GM10266 (cell line): Measurements from ENCODE around the gene HSPG2.
"Not testable (repeated sequence)": the region's sequence is repeated elsewhere in the genome, so short reads cannot be mapped to it uniquely, and the experiment has no call there.

Experiments
- DNase-seq: peaks from one replicate; pipeline ENCODE4 v3.0.0; 2012; ENCODE audit errors: extremely low spot score
- TF ChIP-seq, protein P1 (sequence below): IDR thresholded peaks from 2 replicates; pipeline ENCODE4 v1.5.1; 2012; ENCODE audit warnings: mild to moderate bottlenecking, low read depth; ENCODE audit not compliant: control insufficient read depth, insufficient read depth; ENCODE audit errors: missing control alignments

The HSPG2 gene

DNA sequence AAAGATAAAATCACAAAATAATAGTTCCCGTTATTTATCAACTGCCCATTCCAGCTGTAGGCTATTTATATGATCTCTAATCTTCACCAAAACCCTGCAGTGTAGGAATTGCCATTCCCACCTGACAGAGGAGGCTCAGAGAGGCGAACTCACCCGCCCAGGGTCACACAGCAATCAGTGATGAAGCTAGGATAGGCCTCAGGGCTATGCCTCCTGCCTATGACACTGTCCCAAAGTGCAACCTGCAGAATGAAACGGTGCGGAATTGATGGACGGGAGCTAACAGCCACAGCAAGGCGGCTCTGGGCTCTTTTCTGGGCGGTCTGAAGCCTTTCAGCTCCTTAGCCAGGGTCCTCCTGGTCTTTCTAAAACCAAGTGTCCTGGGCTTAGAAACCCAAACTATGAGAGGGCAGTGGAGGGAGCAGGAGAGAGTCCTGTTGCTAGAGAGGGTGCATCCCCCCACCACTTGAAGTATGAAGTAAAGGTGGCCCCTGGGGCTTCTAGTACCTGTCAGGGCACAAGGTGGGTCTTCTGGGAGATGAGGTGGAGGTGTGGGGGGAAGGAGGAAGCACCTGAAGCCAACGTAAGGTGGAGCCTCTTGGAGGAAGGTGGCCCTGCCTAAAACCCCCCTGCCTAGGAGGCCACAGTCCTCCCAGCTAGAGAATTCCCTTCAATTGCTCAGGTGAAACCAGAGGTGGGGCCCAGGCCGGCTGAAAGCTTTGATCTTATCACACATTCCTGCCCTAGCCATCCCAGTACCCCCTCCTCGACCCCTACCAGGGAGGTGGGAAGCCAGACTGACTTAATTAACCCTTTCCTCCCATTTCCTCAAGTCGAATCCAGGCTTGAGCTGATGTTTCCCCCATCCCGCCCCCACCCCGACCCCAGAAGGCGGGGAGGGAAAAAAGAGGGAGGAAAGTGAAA, 14.8 kb downstream of the HSPG2 start:
- TF ChIP-seq, protein P1, sequence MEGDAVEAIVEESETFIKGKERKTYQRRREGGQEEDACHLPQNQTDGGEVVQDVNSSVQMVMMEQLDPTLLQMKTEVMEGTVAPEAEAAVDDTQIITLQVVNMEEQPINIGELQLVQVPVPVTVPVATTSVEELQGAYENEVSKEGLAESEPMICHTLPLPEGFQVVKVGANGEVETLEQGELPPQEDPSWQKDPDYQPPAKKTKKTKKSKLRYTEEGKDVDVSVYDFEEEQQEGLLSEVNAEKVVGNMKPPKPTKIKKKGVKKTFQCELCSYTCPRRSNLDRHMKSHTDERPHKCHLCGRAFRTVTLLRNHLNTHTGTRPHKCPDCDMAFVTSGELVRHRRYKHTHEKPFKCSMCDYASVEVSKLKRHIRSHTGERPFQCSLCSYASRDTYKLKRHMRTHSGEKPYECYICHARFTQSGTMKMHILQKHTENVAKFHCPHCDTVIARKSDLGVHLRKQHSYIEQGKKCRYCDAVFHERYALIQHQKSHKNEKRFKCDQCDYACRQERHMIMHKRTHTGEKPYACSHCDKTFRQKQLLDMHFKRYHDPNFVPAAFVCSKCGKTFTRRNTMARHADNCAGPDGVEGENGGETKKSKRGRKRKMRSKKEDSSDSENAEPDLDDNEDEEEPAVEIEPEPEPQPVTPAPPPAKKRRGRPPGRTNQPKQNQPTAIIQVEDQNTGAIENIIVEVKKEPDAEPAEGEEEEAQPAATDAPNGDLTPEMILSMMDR: no peak
- DNase-seq: no peak

DNA sequence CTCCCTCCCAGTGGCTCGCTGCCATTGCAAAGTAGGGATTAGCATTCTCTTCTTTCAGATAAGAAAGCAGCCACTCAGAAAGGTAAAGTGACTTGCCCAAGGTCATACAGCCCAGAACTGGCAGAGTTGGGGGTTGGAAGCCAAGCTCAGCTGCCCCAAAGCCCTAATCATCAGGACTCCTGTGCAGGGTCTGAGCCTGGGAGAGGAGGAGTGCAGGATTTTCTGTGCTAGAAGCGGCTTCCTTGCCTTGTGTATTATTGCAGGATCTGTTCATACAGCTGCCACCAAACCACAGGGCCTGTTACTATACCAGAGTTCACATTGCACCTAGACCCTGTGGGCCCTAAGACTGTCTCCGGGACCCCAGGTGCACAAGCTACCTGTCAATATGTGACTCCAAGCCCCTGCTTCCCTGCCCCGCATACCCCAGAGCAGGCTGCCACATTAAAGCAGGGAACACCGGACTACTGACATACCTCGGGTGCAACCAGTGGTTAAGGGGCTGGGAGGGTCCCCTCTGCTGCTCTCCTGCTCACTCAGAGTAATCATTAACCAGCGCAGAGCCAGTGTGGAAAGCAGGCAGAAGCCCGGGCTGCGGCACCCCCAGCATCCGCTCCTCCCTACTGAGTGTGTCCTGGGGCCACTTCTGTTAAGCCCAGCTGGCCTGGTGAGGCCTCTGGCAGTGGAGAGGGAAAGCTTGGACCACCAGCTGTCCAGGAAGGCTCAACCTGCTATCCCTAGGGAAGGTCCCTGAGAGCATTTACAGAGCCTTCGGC, 15.8 kb downstream of the HSPG2 start:
- TF ChIP-seq, protein P1: no peak
- DNase-seq: no peak

DNA sequence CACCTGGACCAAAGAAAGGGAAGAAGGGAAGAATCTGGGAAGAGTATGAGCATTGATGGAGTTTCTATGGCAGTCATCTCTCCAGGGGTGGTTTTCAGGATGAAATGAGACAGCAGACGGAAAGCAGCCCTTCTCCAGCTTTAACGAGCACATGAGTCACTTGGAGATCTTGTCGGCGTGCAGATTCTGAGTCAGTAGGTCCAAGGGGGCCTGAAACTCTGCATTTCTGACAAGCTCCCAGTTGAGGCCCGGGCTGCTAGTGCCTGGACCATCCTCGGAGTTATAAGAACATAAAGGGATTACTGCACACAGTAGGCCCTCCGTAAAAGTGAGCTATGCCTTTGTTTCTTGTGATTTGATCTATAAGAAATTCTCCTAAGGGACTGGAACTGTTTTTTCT, 17.6 kb downstream of the HSPG2 start:
- no peak for DNase-seq
- TF ChIP-seq, protein P1: no peak

DNA sequence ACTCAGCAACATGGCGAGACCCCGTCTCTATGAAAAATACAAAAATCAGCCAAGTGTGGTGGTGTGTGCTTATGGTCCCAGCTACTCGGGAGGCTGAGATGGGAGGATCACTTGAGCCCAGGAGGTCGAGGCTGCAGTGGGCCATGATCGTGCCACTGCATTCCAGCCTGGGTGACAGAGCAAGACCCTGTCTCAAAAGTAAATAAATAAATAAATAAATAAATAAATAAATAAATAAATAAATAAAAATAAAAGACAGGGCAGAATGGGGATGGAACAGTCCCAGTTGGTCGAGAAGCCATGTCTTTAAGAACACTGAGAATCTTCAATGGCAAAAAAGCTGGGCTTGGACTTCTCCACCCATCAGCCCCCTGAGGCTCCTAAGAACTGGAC, 19.9 kb downstream of the HSPG2 start:
- not testable (repeated sequence) for DNase-seq

DNA sequence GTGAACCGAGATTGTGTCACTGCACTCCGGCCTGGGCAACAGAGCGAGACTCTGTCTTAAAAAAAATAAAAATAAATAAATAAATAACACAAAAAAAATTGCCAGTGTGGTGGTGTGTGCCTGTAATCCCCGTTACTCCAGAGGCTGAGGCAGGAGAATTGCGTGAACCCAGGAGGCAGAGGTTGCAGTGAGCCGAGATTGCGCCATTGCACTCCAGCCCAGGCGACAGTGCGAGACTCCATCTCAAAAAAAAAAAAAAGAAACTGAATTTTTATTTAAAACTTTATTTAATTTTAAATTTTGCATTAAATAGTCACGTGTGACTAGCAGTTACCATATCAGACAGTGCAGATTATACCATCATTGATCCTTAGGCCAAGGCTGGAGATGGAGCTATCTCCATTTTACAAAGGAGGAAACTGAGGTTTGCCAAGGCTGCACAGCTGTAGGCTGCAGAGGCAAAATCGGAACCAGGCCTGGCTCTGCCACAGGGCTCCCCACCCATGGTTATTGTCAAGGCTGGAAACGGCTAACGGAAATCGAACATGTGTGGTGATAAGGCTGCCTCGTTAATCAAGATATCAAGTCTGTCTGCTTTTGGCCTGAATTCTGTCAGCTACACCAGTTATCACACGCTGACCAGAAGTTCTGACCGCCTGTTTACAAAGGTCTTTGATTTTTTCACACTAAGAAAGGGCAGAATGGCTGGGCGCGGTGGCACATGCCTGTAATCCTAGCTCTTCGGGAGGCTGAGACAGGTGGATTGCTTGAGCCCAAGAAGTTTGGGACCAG, 20.5 kb downstream of the HSPG2 start:
- TF ChIP-seq, protein P1: no peak

DNA sequence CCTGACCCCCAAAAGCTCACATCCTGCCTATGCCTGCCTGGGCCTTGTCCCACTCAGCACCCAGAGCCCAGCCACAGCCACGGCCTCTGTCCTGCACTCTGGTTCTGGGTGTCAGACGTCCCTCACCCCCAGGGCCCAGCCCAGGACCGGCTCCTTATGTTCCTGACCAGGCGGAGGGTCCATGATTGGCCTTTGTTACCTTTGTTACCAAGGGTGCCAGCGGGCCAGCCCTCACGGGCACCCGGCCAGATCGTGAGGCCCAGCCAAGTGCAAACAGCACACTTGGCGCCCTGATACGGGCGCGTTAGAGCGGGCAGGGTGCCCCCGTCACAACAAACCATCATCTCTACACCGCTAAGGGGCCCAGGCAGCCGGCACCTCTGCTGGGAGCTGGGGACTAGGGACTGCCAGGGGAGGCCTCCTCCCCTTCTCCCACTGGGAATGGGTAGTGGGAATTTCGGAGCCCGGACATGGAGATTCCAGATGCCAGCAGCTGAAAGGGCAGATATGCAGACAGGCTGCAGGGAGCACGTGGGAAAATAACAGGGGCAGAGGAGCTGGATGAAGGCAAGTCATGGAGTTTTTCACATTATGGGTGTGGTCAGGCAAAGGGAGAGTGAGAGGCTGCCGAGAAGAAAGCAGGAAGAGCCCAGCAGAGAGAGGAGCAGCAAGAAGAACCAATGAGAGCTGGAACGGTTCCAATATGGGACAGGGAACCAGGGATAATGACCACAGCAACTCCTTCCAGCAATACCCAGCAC, 22.1 kb downstream of the HSPG2 start:
- TF ChIP-seq, protein P1: no peak
- no peak for DNase-seq

More for the DNA sequence above, 20.5 kb downstream of the HSPG2 start:
- DNase-seq: no peak

DNA sequence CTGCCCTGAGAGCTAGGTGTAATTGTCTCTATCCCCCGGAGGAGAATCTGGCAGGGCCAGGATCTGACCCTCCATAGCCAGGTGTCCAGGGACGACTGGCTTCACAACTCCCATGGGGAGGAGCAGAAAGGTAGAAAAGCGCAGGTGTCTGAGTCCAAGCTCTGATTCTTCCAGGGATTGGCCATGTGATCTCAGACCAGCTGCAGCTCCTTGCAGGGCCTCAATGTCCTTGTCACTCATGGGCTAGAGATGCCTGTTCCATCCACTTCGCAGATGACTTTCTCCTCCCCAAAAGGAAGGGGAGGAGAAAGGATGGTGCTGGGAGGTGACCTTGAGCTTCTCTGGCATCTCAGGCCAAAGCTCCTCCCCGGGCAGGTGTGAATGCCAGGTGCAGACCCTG, 22.7 kb downstream of the HSPG2 start:
- TF ChIP-seq, protein P1: no peak
- no peak for DNase-seq
